Gastroesophageal sphincter (tissue), 3 donors: ENCODE data around the gene PUSL1.

Experiments
- POLR2A ChIP-seq, 2 donors: fragments of 450-650 bp; IDR thresholded peaks; one replicate each; pipeline ENCODE4 v1.6.1; 2017; ENCODE audit warnings: antibody characterized with exemption in 2 of 2, mild to moderate bottlenecking in 2 of 2, moderate library complexity in 1 of 2
- POLR2AphosphoS5 ChIP-seq: sonication (generic); formaldehyde crosslinking; IDR thresholded peaks from one replicate; pipeline ENCODE4 v1.6.1; 2017; ENCODE audit warnings: antibody characterized with exemption
- TF ChIP-seq, protein P1 (sequence below), 4 experiments: fragments of 200-600 bp in 2 of 4; fragments of 450-650 bp in 2 of 4; sonication (generic) in 1 of 4; IDR thresholded peaks; one replicate each; pipeline ENCODE4 v1.5.1; 2017 to 2019; ENCODE audit warnings: antibody characterized with exemption in 4 of 4, mild to moderate bottlenecking in 2 of 4, moderate library complexity in 2 of 4

DNA sequence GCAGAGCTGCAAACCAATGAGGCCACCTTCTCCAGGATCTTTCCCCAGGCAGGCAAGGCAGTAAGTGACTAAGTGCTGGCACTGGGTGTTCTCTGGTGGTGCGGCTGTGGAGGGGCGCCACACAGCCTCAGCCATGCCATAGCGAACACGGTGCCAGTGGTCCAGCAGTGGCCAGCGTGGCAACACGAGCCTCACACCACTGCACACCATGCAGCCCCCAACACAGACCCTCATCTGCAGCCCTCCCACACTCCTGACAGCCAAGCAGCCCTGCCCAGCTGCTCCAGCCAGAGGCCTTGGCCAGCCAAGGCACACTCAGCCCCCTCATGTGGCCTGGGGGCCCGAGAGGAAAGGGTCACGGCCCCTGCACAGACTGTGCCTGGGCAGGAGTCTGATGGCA, 13.1 kb downstream of the PUSL1 start:
- TF ChIP-seq POLR2AphosphoS5 = no peak
- TF ChIP-seq, protein P1, sequence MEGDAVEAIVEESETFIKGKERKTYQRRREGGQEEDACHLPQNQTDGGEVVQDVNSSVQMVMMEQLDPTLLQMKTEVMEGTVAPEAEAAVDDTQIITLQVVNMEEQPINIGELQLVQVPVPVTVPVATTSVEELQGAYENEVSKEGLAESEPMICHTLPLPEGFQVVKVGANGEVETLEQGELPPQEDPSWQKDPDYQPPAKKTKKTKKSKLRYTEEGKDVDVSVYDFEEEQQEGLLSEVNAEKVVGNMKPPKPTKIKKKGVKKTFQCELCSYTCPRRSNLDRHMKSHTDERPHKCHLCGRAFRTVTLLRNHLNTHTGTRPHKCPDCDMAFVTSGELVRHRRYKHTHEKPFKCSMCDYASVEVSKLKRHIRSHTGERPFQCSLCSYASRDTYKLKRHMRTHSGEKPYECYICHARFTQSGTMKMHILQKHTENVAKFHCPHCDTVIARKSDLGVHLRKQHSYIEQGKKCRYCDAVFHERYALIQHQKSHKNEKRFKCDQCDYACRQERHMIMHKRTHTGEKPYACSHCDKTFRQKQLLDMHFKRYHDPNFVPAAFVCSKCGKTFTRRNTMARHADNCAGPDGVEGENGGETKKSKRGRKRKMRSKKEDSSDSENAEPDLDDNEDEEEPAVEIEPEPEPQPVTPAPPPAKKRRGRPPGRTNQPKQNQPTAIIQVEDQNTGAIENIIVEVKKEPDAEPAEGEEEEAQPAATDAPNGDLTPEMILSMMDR (IDR thresholded peaks at IDR 0.05) = no peak
- TF ChIP-seq POLR2A (IDR thresholded peaks at IDR 0.05) = no peak
